IPS-15b (cell line): Measurements from ENCODE around the gene CCDC192.
"Not testable (repeated sequence)": the region's sequence is repeated elsewhere in the genome, so short reads cannot be mapped to it uniquely, and the experiment has no call there.

Source experiments
- H3K27me3 ChIP-seq: one replicate; pipeline ENCODE4 v1.6.1; 2013; ENCODE audit warnings: low read length; ENCODE audit not compliant: control insufficient read depth, insufficient read depth
- H3K36me3 ChIP-seq: one replicate; pipeline ENCODE4 v1.6.1; 2013; ENCODE audit warnings: low read length; ENCODE audit not compliant: control insufficient read depth, insufficient read depth
- H3K4me1 ChIP-seq: one replicate; pipeline ENCODE4 v1.6.1; 2013; ENCODE audit warnings: mild to moderate bottlenecking, low read length; ENCODE audit not compliant: control insufficient read depth, insufficient read depth
- H3K4me3 ChIP-seq: one replicate; pipeline ENCODE4 v1.5.1; 2013; ENCODE audit warnings: low read depth, low read length
- H3K9ac ChIP-seq: one replicate; pipeline ENCODE4 v1.6.1; 2013; ENCODE audit warnings: low read depth, mild to moderate bottlenecking, low read length
- H3K9me3 ChIP-seq: one replicate; pipeline ENCODE4 v1.6.1; 2013; ENCODE audit warnings: mild to moderate bottlenecking, low read length; ENCODE audit not compliant: control insufficient read depth, insufficient read depth

CCDC192 gene

GRCh38 chr5:127744241-127744640, 41.0 kb downstream of the CCDC192 start:
- H3K9ac ChIP-seq, result no peak overlapping the region
- H3K9me3 ChIP-seq, result no peaks in the 10 kb centered on the region
- no peak overlapping the region for H3K4me3 ChIP-seq
- H3K4me1 ChIP-seq, result peaks cover 4% of the 10 kb centered on the region
- no peaks in the 10 kb centered on the region for H3K36me3 ChIP-seq
- peaks cover 5% of the 10 kb centered on the region for H3K27me3 ChIP-seq

- Histone ChIP-seq H3K9me3 (no peaks in the 10 kb centered on the region), H3K4me3 (no peak overlapping the region), H3K9ac (no peak overlapping the region), H3K36me3 (no peaks in the 10 kb centered on the region), H3K27me3 (no peaks in the 10 kb centered on the region), H3K4me1 (no peaks in the 10 kb centered on the region)
These were observed 43.6 kb downstream of the CCDC192 start for GRCh38 chr5:127746756-127747155.

GRCh38 chr5:127752503-127753265, 49.5 kb downstream of the CCDC192 start:
- H3K4me3 ChIP-seq, result peak overlapping the region; percentile 32

GRCh38 chr5:127754259-127754658, 51.1 kb downstream of the CCDC192 start:
- H3K9ac ChIP-seq, result no peak overlapping the region

More at GRCh38 chr5:127752503-127753265, 49.5 kb downstream of the CCDC192 start:
- H3K9me3 ChIP-seq, H3K9ac ChIP-seq, H3K36me3 ChIP-seq, H3K4me1 ChIP-seq, H3K27me3 ChIP-seq: not testable (repeated sequence)

GRCh38 chr5:127754706-127755105, 51.5 kb downstream of the CCDC192 start:
- H3K9me3 ChIP-seq, result no peaks in the 10 kb centered on the region
- H3K36me3 ChIP-seq, result no peaks in the 10 kb centered on the region
- H3K4me1 ChIP-seq, result no peaks in the 10 kb centered on the region
- H3K9ac ChIP-seq, result no peak overlapping the region
- no peak overlapping the region for H3K4me3 ChIP-seq
- H3K27me3 ChIP-seq, result no peaks in the 10 kb centered on the region

More at GRCh38 chr5:127754259-127754658, 51.1 kb downstream of the CCDC192 start:
- Histone ChIP-seq H3K36me3 (no peaks in the 10 kb centered on the region), H3K4me1 (no peaks in the 10 kb centered on the region), H3K9me3 (no peaks in the 10 kb centered on the region), H3K27me3 (no peaks in the 10 kb centered on the region), H3K4me3 (no peak overlapping the region)

- no peaks in the 10 kb centered on the region for H3K36me3 ChIP-seq
- H3K9ac ChIP-seq, result no peak overlapping the region
- no peaks in the 10 kb centered on the region for H3K4me1 ChIP-seq
These were observed 54.4 kb downstream of the CCDC192 start for GRCh38 chr5:127757576-127757975.

GRCh38 chr5:127758766-127759283, 55.6 kb downstream of the CCDC192 start:
- no peaks in the 10 kb centered on the region for H3K4me1 ChIP-seq
- H3K9ac ChIP-seq, result no peak overlapping the region
- H3K4me3 ChIP-seq, result no peak overlapping the region
- no peaks in the 10 kb centered on the region for H3K36me3 ChIP-seq
- no peaks in the 10 kb centered on the region for H3K9me3 ChIP-seq
- H3K27me3 ChIP-seq, result no peaks in the 10 kb centered on the region

More at GRCh38 chr5:127757576-127757975, 54.4 kb downstream of the CCDC192 start:
- Histone ChIP-seq H3K27me3 (no peaks in the 10 kb centered on the region), H3K9me3 (no peaks in the 10 kb centered on the region), H3K4me3 (no peak overlapping the region)

- Histone ChIP-seq H3K36me3 (no peaks in the 10 kb centered on the region), H3K9ac (no peak overlapping the region), H3K9me3 (no peaks in the 10 kb centered on the region), H3K4me3 (no peak overlapping the region), H3K4me1 (no peaks in the 10 kb centered on the region), H3K27me3 (no peaks in the 10 kb centered on the region)
These were observed 58.7 kb downstream of the CCDC192 start for GRCh38 chr5:127761869-127762268.

- no peak overlapping the region for H3K9ac ChIP-seq
- no peaks in the 10 kb centered on the region for H3K9me3 ChIP-seq
- no peak overlapping the region for H3K4me3 ChIP-seq
- no peaks in the 10 kb centered on the region for H3K27me3 ChIP-seq
- no peaks in the 10 kb centered on the region for H3K36me3 ChIP-seq
- H3K4me1 ChIP-seq, result no peaks in the 10 kb centered on the region
These were observed 59.2 kb downstream of the CCDC192 start for GRCh38 chr5:127762412-127762811.

- H3K27me3 ChIP-seq, result no peaks in the 10 kb centered on the region
- H3K4me3 ChIP-seq, result no peak overlapping the region
- no peak overlapping the region for H3K9ac ChIP-seq
- H3K36me3 ChIP-seq, result no peaks in the 10 kb centered on the region
- H3K9me3 ChIP-seq, result no peaks in the 10 kb centered on the region
- H3K4me1 ChIP-seq, result no peaks in the 10 kb centered on the region
These were observed 63.6 kb downstream of the CCDC192 start for GRCh38 chr5:127766676-127767335.

GRCh38 chr5:127769386-127769785, 66.2 kb downstream of the CCDC192 start:
- no peaks in the 10 kb centered on the region for H3K36me3 ChIP-seq
- no peaks in the 10 kb centered on the region for H3K4me1 ChIP-seq
- H3K27me3 ChIP-seq, result no peaks in the 10 kb centered on the region
- no peak overlapping the region for H3K9ac ChIP-seq
- H3K9me3 ChIP-seq, result no peaks in the 10 kb centered on the region
- H3K4me3 ChIP-seq, result no peak overlapping the region

GRCh38 chr5:127770272-127770671, 67.1 kb downstream of the CCDC192 start:
- Histone ChIP-seq H3K9ac (no peak overlapping the region), H3K9me3 (no peaks in the 10 kb centered on the region), H3K4me1 (no peaks in the 10 kb centered on the region), H3K36me3 (no peaks in the 10 kb centered on the region), H3K4me3 (no peak overlapping the region), H3K27me3 (no peaks in the 10 kb centered on the region)
